ENCODE results near the gene ATP10B. TPM values are rescaled to one million over a fixed set of nuclear protein-coding genes. Genes with fewer than 3 reads are reported as not detected.

The ATP10B gene
- total and polyA plus RNA-seq, 2 of the 8 experiments (the other 6 are each of a cell fraction or from before 2014, with no cell fraction given), result 0.06 to 0.11 TPM

- Histone ChIP-seq H2AFZ (ENCODE audit: low read length) (no peak overlapping the region), H3K14ac (ENCODE audit: insufficient read length) (no peak overlapping the region), H4K5ac (ENCODE audit: insufficient read length, low read depth, low read length) (no peak overlapping the region), H3K23me2 (ENCODE audit: low read depth, low read length) (no peaks in the 10 kb centered on the region), H4K20me1 (replicated peaks in 1 of 2; ENCODE audit: control insufficient read depth in 1 of 2, insufficient read depth in 2 of 2, low read length in 2 of 2) (no peaks in the 10 kb centered on the region), H3K18ac (ENCODE audit: extremely low read depth, low read length) (no peak overlapping the region), H3K56ac (replicated peaks; ENCODE audit: insufficient read length, low read depth, low read length) (no peak overlapping the region), H2BK5ac (ENCODE audit: low read depth, low read length) (no peak overlapping the region), H4K8ac (ENCODE audit: extremely low read depth, insufficient read depth, low read length) (no peak overlapping the region), H2BK120ac (replicated peaks; ENCODE audit: low read depth, low read length) (no peak overlapping the region), H4K91ac (replicated peaks; ENCODE audit: insufficient read length, low read length) (no peak overlapping the region), H2AK5ac (ENCODE audit: low read depth, low read length) (no peak overlapping the region), H3K36me3 (ENCODE audit: control insufficient read depth in 2 of 4, insufficient read depth in 4 of 4, low read length in 3 of 4) (no peaks in the 10 kb centered on the region), H3K4me1 (replicated peaks in 1 of 4; ENCODE audit: control insufficient read depth in 3 of 4, insufficient read depth in 4 of 4, low read length in 3 of 4) (no peaks in the 10 kb centered on the region), H3K9me3 (ENCODE audit: insufficient read depth in 2 of 2, low read depth in 1 of 2, low read length in 1 of 2) (peaks cover 0 to 8% of the 10 kb centered on the region in 2 experiments; a peak in 1 of 4 replicates), H3K4me2 (ENCODE audit: insufficient read depth in 1 of 2, low read depth in 2 of 2, low read length in 2 of 2) (no peak overlapping the region), H3K79me1 (ENCODE audit: low read depth, low read length) (no peaks in the 10 kb centered on the region), H3K4me3 (ENCODE audit: extremely low read depth in 1 of 4, insufficient read depth in 2 of 4, low read depth in 3 of 4, low read length in 4 of 4) (no peak overlapping the region), H3K27me3 (replicated peaks in 1 of 4; ENCODE audit: control insufficient read depth in 3 of 4, extremely low read depth in 1 of 4, insufficient read depth in 3 of 4, low read length in 3 of 4) (no peaks in the 10 kb centered on the region), H3K9ac (replicated peaks in 1 of 4; ENCODE audit: extremely low read depth in 1 of 4, low read depth in 3 of 4, low read length in 3 of 4) (no peak overlapping the region), H2BK15ac (ENCODE audit: low read length) (no peak overlapping the region), H3K4ac (replicated peaks; ENCODE audit: insufficient read length, low read depth, low read length) (no peak overlapping the region), H3K27ac (ENCODE audit: low read depth, low read length) (no peak overlapping the region), H2BK12ac (ENCODE audit: low read depth, low read length) (no peak overlapping the region), H3K79me2 (ENCODE audit: control insufficient read depth in 1 of 2, insufficient read depth in 2 of 2, low read length in 2 of 2) (no peaks in the 10 kb centered on the region), H2BK20ac (ENCODE audit: low read length) (no peak overlapping the region), H3K23ac (ENCODE audit: insufficient read length) (no peak overlapping the region)
- CTCF ChIA-PET (ENCODE audit: partially characterized antibody), result interaction anchor here (1.2 kb wide), 1 partner anchor 13 kb away, joined by 3 read pairs; no protein-coding TSS in a partner anchor
- WGBS, 2 experiments (ENCODE audit: extremely low coverage in 1 of 2, insufficient coverage in 1 of 2, insufficient read length in 1 of 2, insufficient replicate concordance in 2 of 2, low coverage in 1 of 2, low lambda C conversion rate in 2 of 2, missing lambda C conversion rate in 1 of 2), result 92% methylated on average over 3 of the region's 3 CpGs; no CpG with 5 or more reads in 1 of the 2 experiments
- DNase-seq (ENCODE audit: low read depth in 1 of 2, low spot score in 2 of 2), result no peak
- FAIRE-seq, result no peak
- TF ChIP-seq KDM5A (IDR thresholded peaks at IDR 0.05; ENCODE audit: low read length) (no peak), TCF12 (IDR thresholded peaks at IDR 0.05; ENCODE audit: low read depth, low read length) (no peak), GTF2F1 (IDR thresholded peaks at IDR 0.05; ENCODE audit: borderline replicate concordance, low read depth, low read length) (no peak), BRCA1 (IDR thresholded peaks at IDR 0.05; ENCODE audit: low read depth, low read length) (no peak)
- POLR2A ChIA-PET (ENCODE audit: partially characterized antibody), result no interaction called here
Observed at GRCh38 chr5:160824301-160825001, 27.6 kb downstream of the ATP10B start.

Data from H1 (cell line).